Natural killer cell treated with Interleukin-12 subunit alpha and Interleukin-12 subunit beta and Interleukin-15 and Interleukin-18, amount 100 ng/mL, for 72 hours (primary cell): ENCODE data around the gene CIT. TPM values are rescaled to one million over a fixed set of nuclear protein-coding genes. Genes with fewer than 3 reads are reported as not detected.
"Not testable (repeated sequence)": the region's sequence is repeated elsewhere in the genome, so short reads cannot be mapped to it uniquely, and the experiment has no call there.

Source experiments
- ATAC-seq, 2 donors: fragments of 150-1000 bp; cut with Tn5 transposase in 1 of 2; sonication (Bioruptor Pico), chemical (Tn5 transposase) in 1 of 2; 2 replicates each; pipeline ENCODE4 v1.10.0; 2021
- DNase-seq: peaks from one replicate; pipeline ENCODE4 v3.0.0; 2022; ENCODE audit warnings: low spot score
- H3K27ac Mint-ChIP-seq, 2 donors: 1 replicate in 1 of 2; 2 replicates in 1 of 2; pipeline ENCODE4 v1.8.0; 2022; ENCODE audit warnings: mixed read lengths in 2 of 2, mild to moderate bottlenecking in 1 of 2, moderate library complexity in 1 of 2
- H3K27me3 Mint-ChIP-seq, 2 donors: 1 replicate in 1 of 2; 2 replicates in 1 of 2; pipeline ENCODE4 v1.8.0; 2022; ENCODE audit warnings: mixed read lengths in 2 of 2
- H3K36me3 Mint-ChIP-seq: one replicate; pipeline ENCODE4 v1.8.0; 2022; ENCODE audit warnings: mixed read lengths
- H3K4me1 Mint-ChIP-seq, 2 donors: 1 replicate in 1 of 2; 2 replicates in 1 of 2; pipeline ENCODE4 v1.8.0; 2022; ENCODE audit warnings: low read depth in 2 of 2, mixed read lengths in 2 of 2, mild to moderate bottlenecking in 1 of 2
- H3K4me3 Mint-ChIP-seq: one replicate; pipeline ENCODE4 v1.8.0; 2022; ENCODE audit warnings: mixed read lengths
- H3K9me3 Mint-ChIP-seq: 2 replicates; pipeline ENCODE4 v1.8.0; 2022; ENCODE audit warnings: mixed read lengths
- total RNA-seq, 2 donors: library from RNA; stranded (reverse); gene quantifications; one replicate each; pipeline ENCODE4 v1.2.3, GENCODE V29; 2022

CIT gene
- total RNA-seq, 2 donors from 2014 or later = 25.7 to 71.1 TPM

- not testable (repeated sequence) for H3K4me3 Mint-ChIP-seq, DNase-seq, H3K36me3 Mint-ChIP-seq, H3K4me1 Mint-ChIP-seq, H3K27ac Mint-ChIP-seq, H3K9me3 Mint-ChIP-seq, ATAC-seq
- peaks cover 27 to 30% of the 10 kb centered on the region in 2 donors for H3K27me3 Mint-ChIP-seq
These were observed 6.7 kb upstream of the CIT start for GRCh38 chr12:119883791-119884190.

- Mint-ChIP-seq H3K27ac (no peak overlapping the region), H3K9me3 (no peaks in the 10 kb centered on the region), H3K36me3 (no peaks in the 10 kb centered on the region), H3K27me3 (peaks cover 24 to 30% of the 10 kb centered on the region in 2 donors), H3K4me1 (no peaks in the 10 kb centered on the region), H3K4me3 (no peak overlapping the region)
- DNase-seq = no peak
- no peak for ATAC-seq
These were observed 6.1 kb upstream of the CIT start for GRCh38 chr12:119883237-119883636.

DNA sequence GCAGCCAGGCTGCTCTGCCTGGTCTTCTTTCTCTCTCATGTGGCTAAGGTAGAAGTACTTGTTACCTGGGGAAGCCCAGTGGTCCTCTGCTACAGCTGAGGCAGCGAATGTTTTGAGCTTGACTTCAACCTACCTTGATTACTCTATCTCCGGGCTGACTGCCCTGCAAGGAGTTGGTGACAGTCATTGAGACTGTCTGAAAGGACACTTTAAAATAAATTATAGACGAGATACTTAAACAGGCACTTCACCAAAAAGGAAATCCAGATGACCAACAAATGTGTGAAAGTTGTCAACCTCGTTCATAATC is 474 bp upstream of the CIT start:
- Mint-ChIP-seq H3K36me3 (no peaks in the 10 kb centered on the region), H3K9me3 (no peaks in the 10 kb centered on the region), H3K27ac (peak overlapping the region; percentile 49 to 66), H3K4me1 (peaks cover 10 to 17% of the 10 kb centered on the region in 2 donors), H3K4me3 (peak overlapping the region; percentile 84), H3K27me3 (peaks cover 2 to 7% of the 10 kb centered on the region in 2 donors)
- DNase-seq (no peak), ATAC-seq (no peak)

DNA sequence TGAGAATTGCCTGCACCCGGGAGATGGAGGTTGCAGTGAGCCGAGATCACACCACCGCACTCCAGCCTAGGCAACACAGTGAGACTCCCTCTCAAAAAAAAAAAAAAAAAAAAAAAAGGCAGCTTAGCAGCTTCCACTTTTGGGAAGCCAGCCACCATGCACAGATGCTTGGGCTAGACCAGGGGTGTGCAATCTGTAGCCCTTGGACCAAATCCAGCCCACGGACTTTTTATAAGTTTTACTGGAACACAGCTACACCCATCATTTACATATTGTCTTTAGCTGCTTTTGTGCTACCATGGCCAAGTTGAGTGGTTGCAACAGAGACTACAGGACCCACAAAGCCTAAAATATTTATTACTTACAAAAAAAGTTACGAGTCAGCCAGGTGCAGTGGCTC is 6.7 kb downstream of the CIT start:
- Mint-ChIP-seq H3K36me3 (no peaks in the 10 kb centered on the region), H3K4me3 (no peak overlapping the region), H3K27me3 (no peaks in the 10 kb centered on the region), H3K4me1 (no peaks in the 10 kb centered on the region), H3K27ac (no peak overlapping the region), H3K9me3 (no peaks in the 10 kb centered on the region)
- no peak for ATAC-seq
- DNase-seq = no peak

DNA sequence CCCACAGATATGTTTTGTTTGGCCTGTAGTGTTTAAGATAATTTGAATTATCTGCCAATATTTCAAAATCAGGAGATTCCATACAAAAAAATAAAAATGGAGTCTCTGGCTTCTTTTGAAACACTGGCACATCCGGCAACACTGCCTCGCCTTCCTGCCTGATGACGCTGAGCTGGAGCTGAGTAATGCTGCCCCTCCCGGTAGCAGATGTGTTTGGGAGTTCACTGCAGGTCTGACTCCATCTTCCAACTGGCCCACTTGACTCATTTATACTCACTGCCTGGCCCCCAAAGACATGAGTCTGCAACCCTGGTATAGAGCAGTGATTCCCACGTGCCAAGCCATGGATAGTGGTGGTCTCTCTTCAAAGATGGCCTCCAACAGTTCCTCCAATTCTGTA is 7.4 kb downstream of the CIT start:
- Mint-ChIP-seq H3K27me3 (no peaks in the 10 kb centered on the region), H3K4me3 (no peak overlapping the region), H3K4me1 (no peaks in the 10 kb centered on the region), H3K27ac (no peak overlapping the region), H3K36me3 (no peaks in the 10 kb centered on the region), H3K9me3 (no peaks in the 10 kb centered on the region)
- ATAC-seq (no peak), DNase-seq (no peak)

- no peak overlapping the region for H3K4me3 Mint-ChIP-seq
- DNase-seq = no peak
These were observed 8.1 kb downstream of the CIT start for GRCh38 chr12:119868992-119869391.

DNA sequence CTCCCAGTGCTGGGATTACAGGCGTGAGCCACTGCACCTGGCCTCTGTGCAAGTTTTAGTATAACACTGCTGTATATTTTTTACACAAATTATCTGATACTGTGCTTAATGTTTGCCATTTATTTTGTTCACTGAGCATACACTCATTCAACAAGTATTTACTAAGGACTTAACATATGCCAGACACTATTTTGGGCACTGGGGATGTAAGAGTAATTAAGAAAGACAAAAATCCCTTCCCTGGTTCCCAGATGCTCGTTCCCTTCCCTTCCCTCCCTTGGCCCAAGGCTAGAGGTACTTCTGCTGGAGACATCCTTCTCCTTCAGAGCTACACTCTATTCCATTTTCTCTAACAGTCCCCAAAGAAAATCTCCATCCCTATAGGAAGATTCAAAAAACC is 12.5 kb downstream of the CIT start:
- DNase-seq = no peak
- Mint-ChIP-seq H3K4me1 (no peaks in the 10 kb centered on the region), H3K4me3 (no peak overlapping the region), H3K36me3 (no peaks in the 10 kb centered on the region), H3K27ac (no peak overlapping the region), H3K9me3 (no peaks in the 10 kb centered on the region), H3K27me3 (no peaks in the 10 kb centered on the region)
- ATAC-seq = no peak

More at GRCh38 chr12:119868992-119869391, 8.1 kb downstream of the CIT start:
- Mint-ChIP-seq H3K36me3 (no peaks in the 10 kb centered on the region), H3K27ac (no peak overlapping the region), H3K9me3 (no peaks in the 10 kb centered on the region), H3K27me3 (no peaks in the 10 kb centered on the region), H3K4me1 (no peaks in the 10 kb centered on the region)
- no peak for ATAC-seq

GRCh38 chr12:119859241-119859640 is 17.9 kb downstream of the CIT start:
- no peak overlapping the region for H3K27ac Mint-ChIP-seq
- no peaks in the 10 kb centered on the region for H3K9me3 Mint-ChIP-seq
- peaks cover 4% of the 10 kb centered on the region for H3K36me3 Mint-ChIP-seq
- H3K4me3 Mint-ChIP-seq = no peak overlapping the region
- DNase-seq (no peak), ATAC-seq (no peak)
- H3K4me1 Mint-ChIP-seq = peaks cover 11% of the 10 kb centered on the region in 2 donors
- no peaks in the 10 kb centered on the region for H3K27me3 Mint-ChIP-seq

GRCh38 chr12:119857041-119857591 is 20.0 kb downstream of the CIT start:
- no peak overlapping the region for H3K4me3 Mint-ChIP-seq

DNA sequence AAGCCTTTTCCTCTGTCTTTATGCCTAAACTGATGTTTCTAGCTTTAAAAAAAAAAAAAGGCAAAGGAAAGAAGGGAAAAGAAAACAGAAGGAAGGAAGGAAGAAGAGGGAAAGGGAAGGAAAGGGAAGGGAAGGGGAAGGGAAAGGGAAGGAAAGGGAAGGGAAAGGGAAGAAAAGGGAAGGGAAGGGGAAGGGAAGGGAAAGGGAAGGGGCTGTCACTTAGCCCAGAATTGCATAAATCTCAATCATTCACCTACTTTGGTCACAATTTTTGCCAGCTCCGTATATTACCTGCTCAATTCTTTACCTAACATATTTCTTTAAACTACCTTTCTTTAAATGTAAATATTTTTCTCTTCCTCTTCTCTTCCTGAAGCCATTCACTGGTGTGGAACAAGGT is 26.8 kb downstream of the CIT start:
- no peak overlapping the region for H3K27ac Mint-ChIP-seq
- H3K36me3 Mint-ChIP-seq = no peaks in the 10 kb centered on the region
- H3K27me3 Mint-ChIP-seq = no peaks in the 10 kb centered on the region
- ATAC-seq (no peak), DNase-seq (no peak)
- no peaks in the 10 kb centered on the region for H3K4me1 Mint-ChIP-seq
- H3K9me3 Mint-ChIP-seq = no peaks in the 10 kb centered on the region
- H3K4me3 Mint-ChIP-seq = no peak overlapping the region

More at GRCh38 chr12:119857041-119857591, 20.0 kb downstream of the CIT start:
- Mint-ChIP-seq H3K36me3 (peaks cover 4% of the 10 kb centered on the region), H3K9me3 (no peaks in the 10 kb centered on the region), H3K27ac (no peak overlapping the region), H3K4me1 (peaks cover 11% of the 10 kb centered on the region in 2 donors), H3K27me3 (no peaks in the 10 kb centered on the region)
- no peak for DNase-seq
- ATAC-seq = no peak

DNA sequence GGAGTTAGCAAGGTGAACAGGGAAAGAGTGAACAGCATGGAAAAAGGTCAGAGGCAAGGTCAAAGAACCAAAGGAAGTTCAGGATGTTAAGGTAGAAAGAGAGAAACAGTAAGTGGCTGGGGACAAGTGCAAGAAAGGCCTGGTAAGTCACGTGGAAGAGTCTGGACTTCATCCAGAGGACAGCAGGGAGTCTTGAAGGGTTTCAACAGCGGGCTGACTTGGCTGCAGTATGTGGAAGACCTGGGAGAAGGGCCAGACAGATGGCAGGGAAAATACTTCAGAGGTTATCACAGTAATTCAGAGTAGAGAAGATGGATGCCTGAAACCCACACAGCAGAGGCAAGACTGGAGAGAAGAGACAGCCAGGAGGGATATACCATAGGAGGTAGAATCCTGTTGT is 34.0 kb downstream of the CIT start:
- Mint-ChIP-seq H3K36me3 (peaks cover 6% of the 10 kb centered on the region), H3K4me1 (no peaks in the 10 kb centered on the region), H3K4me3 (no peak overlapping the region), H3K27ac (no peak overlapping the region), H3K9me3 (no peaks in the 10 kb centered on the region), H3K27me3 (no peaks in the 10 kb centered on the region)
- ATAC-seq = no peak
- DNase-seq = no peak

DNA sequence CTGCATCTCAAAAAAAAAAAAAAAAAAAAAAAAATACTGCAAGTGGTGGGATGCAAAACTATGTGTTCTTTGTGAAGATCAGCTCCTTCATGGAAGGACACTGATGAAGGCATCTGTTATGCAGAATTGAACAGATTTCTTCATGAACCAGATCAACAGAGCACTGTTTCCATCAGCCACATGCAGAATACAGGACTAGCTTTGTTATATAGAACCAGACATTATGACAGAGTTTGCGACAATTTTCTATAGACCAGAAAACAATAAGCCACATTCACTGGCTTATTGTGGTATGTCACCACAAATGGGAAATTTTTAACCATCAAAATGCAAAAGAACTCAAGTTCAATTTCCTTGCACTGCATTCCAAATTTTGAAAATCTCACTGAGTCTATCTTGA is 34.7 kb downstream of the CIT start:
- Mint-ChIP-seq H3K9me3 (no peaks in the 10 kb centered on the region), H3K36me3 (peaks cover 6% of the 10 kb centered on the region), H3K27ac (no peak overlapping the region), H3K27me3 (no peaks in the 10 kb centered on the region), H3K4me3 (no peak overlapping the region), H3K4me1 (no peaks in the 10 kb centered on the region)
- no peak for ATAC-seq
- no peak for DNase-seq

- Mint-ChIP-seq H3K27ac (no peak overlapping the region), H3K36me3 (peaks cover 6% of the 10 kb centered on the region), H3K9me3 (no peaks in the 10 kb centered on the region), H3K4me1 (no peaks in the 10 kb centered on the region), H3K27me3 (no peaks in the 10 kb centered on the region), H3K4me3 (no peak overlapping the region)
- ATAC-seq = no peak
- no peak for DNase-seq
These were observed 35.5 kb downstream of the CIT start for GRCh38 chr12:119841433-119842210.

DNA sequence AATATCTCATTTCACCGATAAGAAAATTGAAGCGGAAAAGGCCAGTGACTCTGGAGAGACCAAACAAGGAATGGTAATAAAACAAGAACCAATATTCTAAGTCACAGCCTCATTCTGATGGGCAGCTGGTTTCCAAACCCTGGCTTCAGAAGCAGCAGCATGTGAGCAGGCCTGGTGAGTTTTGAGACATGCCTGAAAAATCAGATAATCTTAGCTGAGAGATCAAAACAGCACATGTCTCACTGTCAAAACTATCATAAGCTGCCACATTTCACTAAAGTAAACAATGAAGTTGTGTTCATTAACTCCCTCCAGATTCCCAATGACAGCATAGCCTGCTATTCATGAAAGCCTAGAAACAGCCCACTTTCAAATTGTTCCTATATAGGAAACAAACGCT is 36.5 kb downstream of the CIT start:
- Mint-ChIP-seq H3K9me3 (no peaks in the 10 kb centered on the region), H3K27ac (no peak overlapping the region), H3K4me1 (no peaks in the 10 kb centered on the region), H3K27me3 (no peaks in the 10 kb centered on the region), H3K36me3 (peaks cover 6% of the 10 kb centered on the region), H3K4me3 (no peak overlapping the region)
- no peak for ATAC-seq
- DNase-seq = no peak

DNA sequence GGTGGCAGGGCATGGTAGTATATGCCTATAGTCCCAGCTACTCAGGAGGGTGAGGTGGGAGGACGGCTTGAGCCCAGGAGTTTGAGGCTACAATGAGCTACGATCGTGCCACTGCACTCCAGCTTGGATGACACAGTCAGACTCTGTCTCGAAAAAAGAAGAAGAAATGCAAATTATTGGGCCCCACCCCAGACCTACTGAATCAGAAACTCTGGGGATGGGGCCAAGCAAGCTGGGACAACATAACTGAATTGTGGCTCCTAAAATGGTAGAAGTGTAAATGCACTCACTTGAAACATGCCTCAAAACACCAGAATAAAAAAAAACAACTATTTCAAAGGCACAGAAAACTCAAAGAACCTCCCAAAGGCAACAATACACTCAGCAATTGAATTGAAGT is 37.0 kb downstream of the CIT start:
- H3K27me3 Mint-ChIP-seq = no peaks in the 10 kb centered on the region
- no peaks in the 10 kb centered on the region for H3K9me3 Mint-ChIP-seq
- DNase-seq (no peak), ATAC-seq (no peak)
- H3K4me3 Mint-ChIP-seq = no peak overlapping the region
- peaks cover 6% of the 10 kb centered on the region for H3K36me3 Mint-ChIP-seq
- no peak overlapping the region for H3K27ac Mint-ChIP-seq
- H3K4me1 Mint-ChIP-seq = no peaks in the 10 kb centered on the region
